8988T (cell line): ENCODE results near the gene AGR2.
"Not testable (repeated sequence)": the region's sequence is repeated elsewhere in the genome, so short reads cannot be mapped to it uniquely, and the experiment has no call there.

Experiments
- DNase-seq: peaks from one replicate; pipeline ENCODE4 v3.0.0; 2011

The AGR2 gene

GRCh38 chr7:16773326-16773725, 31.5 kb downstream of the AGR2 start:
- DNase-seq = no peak

GRCh38 chr7:16770657-16771329, 34.0 kb downstream of the AGR2 start:
- DNase-seq = no peak

- not testable (repeated sequence) for DNase-seq
Observed at GRCh38 chr7:16769994-16770393, 34.8 kb downstream of the AGR2 start.

- no peak for DNase-seq
Observed at GRCh38 chr7:16765436-16765859, 39.4 kb downstream of the AGR2 start.

- no peak for DNase-seq
Observed at GRCh38 chr7:16764942-16765341, 39.9 kb downstream of the AGR2 start.

GRCh38 chr7:16762177-16762576, 42.6 kb downstream of the AGR2 start:
- no peak for DNase-seq

- DNase-seq = no peak
Observed at GRCh38 chr7:16759840-16760239, 45.0 kb downstream of the AGR2 start.

- DNase-seq = no peak
Observed at GRCh38 chr7:16758631-16759611, 45.9 kb downstream of the AGR2 start.

- no peak for DNase-seq
Observed at GRCh38 chr7:16758036-16758435, 46.8 kb downstream of the AGR2 start.

GRCh38 chr7:16755397-16755796, 49.4 kb downstream of the AGR2 start:
- no peak for DNase-seq

GRCh38 chr7:16754856-16755317, 49.9 kb downstream of the AGR2 start:
- no peak for DNase-seq

GRCh38 chr7:16753932-16754855, 50.6 kb downstream of the AGR2 start:
- peak; percentile 11 for DNase-seq

GRCh38 chr7:16753102-16753931, 51.5 kb downstream of the AGR2 start, which contains the start of gene TSPAN13:
Gene TSPAN13, plus strand, starts transcription at chr7:16753755. Its CDS starts 213 bp downstream, at chr7:16753968.
- peak; percentile 38 for DNase-seq

GRCh38 chr7:16747102-16747501, 57.7 kb downstream of the AGR2 start:
- no peak for DNase-seq

GRCh38 chr7:16745645-16746044, 59.2 kb downstream of the AGR2 start:
- DNase-seq = no peak

- DNase-seq = no peak
Observed at GRCh38 chr7:16744518-16745250, 60.1 kb downstream of the AGR2 start.

GRCh38 chr7:16743236-16743635, 61.6 kb downstream of the AGR2 start:
- no peak for DNase-seq

GRCh38 chr7:16742547-16742946, 62.3 kb downstream of the AGR2 start:
- no peak for DNase-seq
